HEK293 (cell line): ENCODE results near the gene FERMT3.

Experiments used
- CTCF ChIP-seq: fragments of 450-650 bp; formaldehyde crosslinking; IDR thresholded peaks from 2 replicates; pipeline ENCODE4 v1.5.1; 2016; ENCODE audit warnings: missing biosample characterization, missing genetic modification characterization
- PRDM6 ChIP-seq: fragments of 450-650 bp; formaldehyde crosslinking; IDR thresholded peaks from 2 replicates; pipeline ENCODE4 v1.5.1; 2017; ENCODE audit warnings: missing biosample characterization, missing genetic modification characterization
- SETDB1 ChIP-seq: IDR thresholded peaks from one replicate; pipeline ENCODE4 v1.6.1; 2017; ENCODE audit warnings: mild to moderate bottlenecking, low read length, moderate library complexity, mixed read lengths; ENCODE audit not compliant: insufficient read length
- TRIM28 ChIP-seq: IDR thresholded peaks from 2 replicates; pipeline ENCODE4 v1.6.1; 2011; ENCODE audit warnings: low read length, control low read depth, borderline replicate concordance
- TSHZ1 ChIP-seq: fragments of 450-650 bp; formaldehyde crosslinking; IDR thresholded peaks from 2 replicates; pipeline ENCODE4 v1.5.1; 2016; ENCODE audit warnings: missing biosample characterization, missing genetic modification characterization, borderline replicate concordance
- ZBTB49 ChIP-seq: fragments of 450-650 bp; formaldehyde crosslinking; IDR thresholded peaks from 2 replicates; pipeline ENCODE4 v1.5.1; 2016; ENCODE audit warnings: missing biosample characterization, missing genetic modification characterization, low read depth
- ZBTB7A ChIP-seq: fragments of 450-650 bp; formaldehyde crosslinking; IDR thresholded peaks from 2 replicates; pipeline ENCODE4 v1.5.1; 2016; ENCODE audit warnings: low read depth, missing biosample characterization, missing genetic modification characterization
- ZNF311 ChIP-seq: fragments of 450-650 bp; formaldehyde crosslinking; IDR thresholded peaks from 2 replicates; pipeline ENCODE4 v1.5.1; 2017; ENCODE audit warnings: missing biosample characterization, missing genetic modification characterization, borderline replicate concordance
- ZNF510 ChIP-seq: fragments of 450-650 bp; formaldehyde crosslinking; IDR thresholded peaks from 2 replicates; pipeline ENCODE4 v1.5.1; 2018; ENCODE audit warnings: mild to moderate bottlenecking, missing genetic modification characterization, missing biosample characterization; ENCODE audit not compliant: insufficient replicate concordance
- ZNF580 ChIP-seq: fragments of 450-650 bp; formaldehyde crosslinking; IDR thresholded peaks from 2 replicates; pipeline ENCODE4 v1.5.1; 2016; ENCODE audit warnings: missing biosample characterization, missing genetic modification characterization
- ZSCAN16 ChIP-seq: fragments of 450-650 bp; formaldehyde crosslinking; IDR thresholded peaks from 2 replicates; pipeline ENCODE4 v1.5.1; 2016; ENCODE audit warnings: missing biosample characterization, missing genetic modification characterization
- TF ChIP-seq, protein P1 (sequence below): sonication (generic); formaldehyde crosslinking; IDR thresholded peaks from 2 replicates; pipeline ENCODE4 v1.8.1; 2022; ENCODE audit warnings: mild to moderate bottlenecking, moderate library complexity, missing genetic modification reagents

DNA sequence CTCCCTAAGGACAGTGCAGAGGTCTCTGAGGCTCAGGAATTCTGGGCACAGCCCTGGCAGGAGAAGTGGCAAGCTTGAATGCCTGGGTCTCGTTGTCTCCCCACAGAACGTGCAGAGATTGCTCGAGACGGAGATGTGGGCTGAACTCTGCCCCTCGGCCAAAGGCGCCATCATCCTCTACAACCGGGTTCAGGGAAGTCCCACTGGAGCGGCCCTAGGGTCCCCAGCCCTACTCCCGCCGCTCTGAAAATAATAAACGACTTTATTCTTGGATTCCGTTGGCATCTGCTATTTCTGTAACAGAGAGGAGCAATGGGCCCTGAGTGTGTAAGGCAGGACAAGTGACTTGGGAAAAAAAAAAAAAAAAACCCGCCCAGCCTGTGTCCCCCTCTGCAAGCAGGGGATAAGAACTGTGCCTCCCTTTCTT lies 23.2 kb downstream of the FERMT3 start:
- TF ChIP-seq ZNF311 (tag by site-specific recombination) (no peak), ZSCAN16 (tag by site-specific recombination) (no peak), CTCF (tag by site-specific recombination) (no peak), ZBTB49 (tag by site-specific recombination) (no peak), TSHZ1 (no peak), SETDB1 (no peak), ZBTB7A (tag by site-specific recombination) (no peak), ZNF510 (tag by site-specific recombination) (no peak), TRIM28 (no peak), ZNF580 (tag by site-specific recombination) (no peak), PRDM6 (no peak)
- TF ChIP-seq, protein P1, sequence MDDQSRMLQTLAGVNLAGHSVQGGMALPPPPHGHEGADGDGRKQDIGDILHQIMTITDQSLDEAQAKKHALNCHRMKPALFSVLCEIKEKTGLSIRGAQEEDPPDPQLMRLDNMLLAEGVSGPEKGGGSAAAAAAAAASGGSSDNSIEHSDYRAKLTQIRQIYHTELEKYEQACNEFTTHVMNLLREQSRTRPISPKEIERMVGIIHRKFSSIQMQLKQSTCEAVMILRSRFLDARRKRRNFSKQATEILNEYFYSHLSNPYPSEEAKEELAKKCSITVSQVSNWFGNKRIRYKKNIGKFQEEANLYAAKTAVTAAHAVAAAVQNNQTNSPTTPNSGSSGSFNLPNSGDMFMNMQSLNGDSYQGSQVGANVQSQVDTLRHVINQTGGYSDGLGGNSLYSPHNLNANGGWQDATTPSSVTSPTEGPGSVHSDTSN (CRISPR knock-in tag), result no peak
